ENCODE measurements around the gene NANS.

DNA sequence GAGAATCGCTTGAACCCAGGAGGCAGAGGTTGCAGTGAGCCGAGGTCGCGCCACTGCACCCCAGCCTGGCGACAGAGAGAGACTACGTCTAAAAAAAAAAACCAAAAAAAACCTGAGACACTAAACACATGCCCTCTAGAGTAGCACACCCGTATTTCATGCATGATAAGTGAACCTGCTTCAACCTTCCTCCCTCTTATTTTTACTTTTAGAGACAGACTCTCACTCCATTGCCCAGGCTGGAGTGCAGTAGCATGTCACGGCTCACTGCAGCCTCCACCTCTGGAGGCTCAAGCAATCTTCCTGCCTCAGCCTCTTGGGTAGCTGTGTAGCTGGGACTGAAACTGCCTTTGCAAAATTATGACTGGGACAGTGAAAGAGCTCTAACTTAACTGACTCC lies 17.6 kb upstream of the NANS start:
- TF ChIP-seq ARNTL (CRISPR knock-in tag; IDR thresholded peaks at IDR 0.05; ENCODE audit: borderline replicate concordance, low read depth) (no peak), ZFP3 (CRISPR knock-in tag; IDR thresholded peaks at IDR 0.05) (no peak), RARB (CRISPR knock-in tag; IDR thresholded peaks at IDR 0.05) (no peak)
